GM20000 (cell line): ENCODE data around the gene MBOAT2.
"Not testable (repeated sequence)": the region's sequence is repeated elsewhere in the genome, so short reads cannot be mapped to it uniquely, and the experiment has no call there.

Experiments
- DNase-seq: peaks from one replicate; pipeline ENCODE4 v3.0.0; 2012; ENCODE audit warnings: low spot score
- TF ChIP-seq, protein P1 (sequence below): IDR thresholded peaks from 2 replicates; pipeline ENCODE4 v1.5.1; 2012; ENCODE audit warnings: mild to moderate bottlenecking, control low read depth; ENCODE audit errors: extremely low read depth, missing control alignments

The MBOAT2 gene

DNA sequence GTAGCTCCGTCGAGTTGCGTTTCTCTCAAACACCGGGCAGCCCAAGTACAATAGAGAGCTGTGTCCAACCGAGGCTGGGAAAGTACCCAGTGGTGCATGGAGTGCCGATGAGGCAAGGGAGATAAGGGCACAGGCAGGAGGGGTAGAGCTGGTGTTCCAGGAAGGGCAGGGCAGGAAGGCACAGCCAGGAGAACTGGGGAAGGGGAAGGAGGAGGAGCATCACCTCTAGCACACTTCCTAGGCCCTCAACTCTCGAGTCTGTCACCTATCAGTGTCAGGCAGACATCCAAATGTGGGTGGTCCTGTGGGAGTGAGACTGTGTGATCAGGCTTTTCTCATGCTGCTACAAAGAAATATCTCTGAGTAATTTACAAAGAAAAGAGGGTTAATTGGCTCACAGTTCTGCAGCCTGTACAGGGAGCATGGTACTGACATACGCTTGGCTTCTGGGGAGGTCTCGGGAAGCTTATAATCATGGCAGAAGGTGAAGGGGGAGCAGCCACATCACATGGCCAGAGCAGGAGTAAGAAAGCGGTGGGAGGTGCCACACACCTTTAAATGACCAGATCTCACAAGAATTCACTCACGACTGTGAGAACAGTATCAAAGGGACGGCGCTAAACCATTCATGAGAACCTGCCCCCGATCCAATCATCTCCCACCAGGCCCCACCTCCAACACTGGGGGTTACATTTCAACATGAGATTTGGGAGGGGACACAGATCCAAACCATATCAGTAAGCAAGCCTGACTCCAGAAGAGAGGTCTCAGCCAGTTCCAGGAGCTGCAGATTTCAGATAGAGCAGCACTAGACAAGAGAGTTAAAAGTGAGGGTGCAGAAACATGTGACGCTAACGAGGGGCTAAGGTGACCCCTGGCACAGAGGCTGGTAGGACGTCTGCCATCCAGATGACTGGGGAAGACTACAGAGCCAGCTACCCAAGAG is 75.7 kb downstream of the MBOAT2 start:
- TF ChIP-seq, protein P1, sequence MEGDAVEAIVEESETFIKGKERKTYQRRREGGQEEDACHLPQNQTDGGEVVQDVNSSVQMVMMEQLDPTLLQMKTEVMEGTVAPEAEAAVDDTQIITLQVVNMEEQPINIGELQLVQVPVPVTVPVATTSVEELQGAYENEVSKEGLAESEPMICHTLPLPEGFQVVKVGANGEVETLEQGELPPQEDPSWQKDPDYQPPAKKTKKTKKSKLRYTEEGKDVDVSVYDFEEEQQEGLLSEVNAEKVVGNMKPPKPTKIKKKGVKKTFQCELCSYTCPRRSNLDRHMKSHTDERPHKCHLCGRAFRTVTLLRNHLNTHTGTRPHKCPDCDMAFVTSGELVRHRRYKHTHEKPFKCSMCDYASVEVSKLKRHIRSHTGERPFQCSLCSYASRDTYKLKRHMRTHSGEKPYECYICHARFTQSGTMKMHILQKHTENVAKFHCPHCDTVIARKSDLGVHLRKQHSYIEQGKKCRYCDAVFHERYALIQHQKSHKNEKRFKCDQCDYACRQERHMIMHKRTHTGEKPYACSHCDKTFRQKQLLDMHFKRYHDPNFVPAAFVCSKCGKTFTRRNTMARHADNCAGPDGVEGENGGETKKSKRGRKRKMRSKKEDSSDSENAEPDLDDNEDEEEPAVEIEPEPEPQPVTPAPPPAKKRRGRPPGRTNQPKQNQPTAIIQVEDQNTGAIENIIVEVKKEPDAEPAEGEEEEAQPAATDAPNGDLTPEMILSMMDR: no peak
- DNase-seq: no peak

DNA sequence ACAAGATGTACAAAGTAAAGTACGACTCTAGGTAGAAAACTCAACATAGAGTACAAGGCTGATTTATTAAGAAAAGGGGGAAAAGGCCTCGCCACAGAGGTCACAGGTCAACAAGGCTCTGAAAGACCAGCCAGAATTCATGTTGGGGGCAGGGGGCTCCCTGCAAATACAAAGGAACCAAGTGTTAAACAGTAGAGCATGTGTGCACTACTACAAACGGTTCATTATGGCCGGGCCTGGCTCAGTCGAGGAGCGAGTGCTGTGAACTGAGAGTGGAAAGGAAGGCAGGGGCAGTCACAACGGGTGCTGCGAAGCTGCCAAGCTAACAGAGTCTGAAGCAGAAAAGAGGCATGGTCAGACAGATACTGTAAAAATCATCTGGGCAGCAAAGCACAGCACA is 77.1 kb downstream of the MBOAT2 start:
- TF ChIP-seq, protein P1: no peak
- no peak for DNase-seq

DNA sequence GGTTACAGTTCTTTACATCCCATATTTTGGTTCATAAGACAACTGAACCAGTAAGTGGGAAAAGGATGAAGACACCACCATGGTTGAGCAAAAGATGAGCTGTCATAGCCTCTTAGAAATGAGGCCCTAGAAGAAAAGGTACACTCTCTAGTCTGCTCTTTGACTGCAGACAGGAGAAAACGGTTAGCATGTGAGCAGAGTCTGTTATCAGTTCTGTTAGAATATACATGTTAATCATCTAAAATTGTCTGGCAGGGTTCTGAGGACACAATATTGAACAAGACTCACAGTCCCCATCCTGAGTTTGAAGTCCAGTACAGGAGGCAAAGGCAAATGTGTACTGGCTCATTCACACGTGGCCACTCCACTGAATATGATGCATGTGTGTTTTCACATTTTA is 78.1 kb downstream of the MBOAT2 start:
- TF ChIP-seq, protein P1: no peak
- no peak for DNase-seq

DNA sequence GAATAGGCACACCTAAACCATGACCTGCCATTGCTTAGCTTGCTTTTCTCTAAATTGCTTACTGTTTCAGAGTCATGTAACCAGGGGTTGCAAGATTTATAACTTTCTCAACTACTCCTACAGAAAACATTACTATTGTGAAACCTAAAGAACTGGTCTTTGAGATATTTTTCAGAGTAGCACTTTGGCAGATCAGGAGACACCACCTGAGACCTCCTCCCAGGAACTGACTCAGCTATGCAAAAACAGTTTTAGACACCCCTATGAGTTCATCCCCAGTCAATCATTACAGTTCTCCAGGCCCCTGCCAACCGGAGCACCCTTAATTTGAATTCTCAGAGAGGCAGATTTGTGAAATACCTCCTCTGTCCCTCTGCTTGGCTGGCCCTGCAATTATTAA is 80.3 kb downstream of the MBOAT2 start:
- DNase-seq: no peak
- TF ChIP-seq, protein P1: no peak

DNA sequence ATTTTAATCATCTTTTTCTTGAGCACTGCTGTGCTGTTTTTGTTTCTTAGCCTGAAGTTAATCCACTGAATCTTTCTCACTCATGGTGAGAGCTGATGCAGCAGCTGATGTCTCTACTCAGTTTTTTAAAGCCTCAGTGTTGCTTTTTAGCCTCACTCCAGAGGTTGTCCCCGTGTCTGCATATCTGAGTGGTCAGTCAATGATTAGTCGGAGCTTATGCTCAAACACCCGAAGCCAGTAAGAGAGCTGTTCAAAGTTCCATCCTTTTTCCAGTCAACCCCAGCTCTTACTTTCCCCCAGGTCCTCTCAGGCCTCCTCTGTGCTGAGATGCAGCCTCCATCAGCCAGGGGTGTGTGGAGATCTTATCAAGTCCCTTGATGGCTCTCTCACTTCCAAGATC is 81.1 kb downstream of the MBOAT2 start:
- TF ChIP-seq, protein P1: no peak
- DNase-seq: no peak

DNA sequence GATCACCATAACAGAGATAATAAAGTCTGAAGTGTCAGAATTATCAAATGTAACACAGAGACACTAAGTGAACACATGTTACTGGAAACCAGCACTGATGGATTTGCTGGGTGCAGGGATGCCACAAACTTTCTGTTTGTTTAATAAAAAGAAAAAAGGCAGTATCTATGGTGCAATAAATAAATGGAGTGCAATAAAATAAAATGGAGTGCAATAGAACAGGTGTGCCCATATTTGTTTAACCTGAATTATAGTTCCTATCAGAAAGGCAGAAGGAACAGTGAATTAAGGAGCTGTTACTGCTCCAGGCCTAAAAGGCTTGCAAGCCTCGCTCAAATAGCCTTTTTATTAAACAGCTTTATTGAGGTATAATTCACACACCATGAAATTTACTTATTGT is 85.1 kb downstream of the MBOAT2 start:
- no peak for DNase-seq
- TF ChIP-seq, protein P1: no peak

DNA sequence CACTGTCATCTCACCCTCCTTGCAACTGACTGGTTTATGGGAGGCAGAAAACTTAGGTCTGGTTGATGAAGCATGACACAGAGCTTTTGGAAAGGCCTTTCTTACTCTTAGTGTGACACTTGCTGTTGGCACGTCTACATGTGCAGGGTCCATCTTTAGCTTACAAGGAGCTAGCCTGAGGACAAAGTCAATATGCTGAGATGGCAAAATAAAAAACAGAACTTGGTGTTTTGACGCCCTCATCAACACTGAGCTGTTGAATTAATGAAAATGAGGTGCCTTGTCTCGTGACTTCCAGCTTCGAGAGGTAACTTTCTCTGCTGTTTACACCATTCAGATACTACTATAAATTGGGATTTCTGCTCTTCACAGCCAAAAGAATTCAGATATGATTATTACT is 87.5 kb downstream of the MBOAT2 start:
- TF ChIP-seq, protein P1: no peak
- DNase-seq: no peak

DNA sequence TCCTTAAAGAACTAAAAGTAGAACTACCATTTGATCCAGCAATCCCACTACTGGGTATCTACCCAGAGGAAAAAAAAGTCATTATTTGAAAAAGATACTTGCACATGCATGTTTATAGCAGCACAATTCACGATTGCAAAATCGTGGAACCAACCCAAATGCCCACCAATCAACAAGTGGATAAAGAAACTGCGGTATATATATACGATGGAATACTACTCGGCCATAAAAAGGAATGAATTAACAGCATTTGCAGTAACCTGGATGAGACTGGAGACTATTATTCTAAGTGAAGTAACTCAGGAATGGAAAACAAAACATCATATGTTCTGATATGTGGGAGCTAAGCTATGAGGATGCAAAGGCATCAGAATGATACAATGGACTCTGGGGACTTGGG is 89.7 kb downstream of the MBOAT2 start:
- DNase-seq: not testable (repeated sequence)
